ENCODE results near the gene TCEA2. TPM values are rescaled to one million over a fixed set of nuclear protein-coding genes. Genes with fewer than 3 reads are reported as not detected.

The TCEA2 gene
- total and polyA plus RNA-seq, 2 donors from 2014 or later, result 53.8 to 90.9 TPM

DNA sequence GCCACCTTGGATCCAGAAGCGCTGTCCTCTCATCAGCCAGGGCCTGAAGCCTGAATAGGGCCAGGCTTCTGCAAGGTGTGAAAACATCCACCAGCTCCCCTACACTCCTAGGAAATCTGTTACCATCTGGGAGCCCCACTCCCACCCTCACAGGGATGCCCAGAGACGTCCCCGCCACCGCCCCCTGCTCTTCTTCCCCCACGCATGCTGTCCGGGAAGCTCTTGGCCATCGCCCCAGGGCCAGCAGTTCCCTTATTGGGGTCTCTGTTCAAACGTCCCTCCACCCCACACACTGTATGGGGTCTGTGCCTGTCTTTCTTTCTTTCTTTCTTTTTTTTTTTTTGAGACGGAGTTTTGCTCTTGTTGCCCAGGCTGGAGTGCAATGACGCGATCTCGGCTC is 12.6 kb downstream of the TCEA2 start:
- DNase-seq (no peak), FAIRE-seq (no peak)
- peaks cover 0 to 19% (median 3%) of the 10 kb centered on the region in 3 donors for H3K4me1 ChIP-seq (ENCODE audit: control insufficient read depth in 2 of 3, insufficient read depth in 2 of 3, low read depth in 1 of 3, low read length in 3 of 3)
- intact Hi-C loops (cut with DNase I), result no loop called here
- no peaks in the 10 kb centered on the region for H3K36me3 ChIP-seq (ENCODE audit: control insufficient read depth in 2 of 3, insufficient read depth in 3 of 3, low read length in 3 of 3)
- no peaks in the 10 kb centered on the region for H3K27me3 ChIP-seq (ENCODE audit: control insufficient read depth, insufficient read depth, low read length)
- no peak overlapping the region for H3K4me3 ChIP-seq (ENCODE audit: low read length in 3 of 3)
- TF ChIP-seq, protein P1, sequence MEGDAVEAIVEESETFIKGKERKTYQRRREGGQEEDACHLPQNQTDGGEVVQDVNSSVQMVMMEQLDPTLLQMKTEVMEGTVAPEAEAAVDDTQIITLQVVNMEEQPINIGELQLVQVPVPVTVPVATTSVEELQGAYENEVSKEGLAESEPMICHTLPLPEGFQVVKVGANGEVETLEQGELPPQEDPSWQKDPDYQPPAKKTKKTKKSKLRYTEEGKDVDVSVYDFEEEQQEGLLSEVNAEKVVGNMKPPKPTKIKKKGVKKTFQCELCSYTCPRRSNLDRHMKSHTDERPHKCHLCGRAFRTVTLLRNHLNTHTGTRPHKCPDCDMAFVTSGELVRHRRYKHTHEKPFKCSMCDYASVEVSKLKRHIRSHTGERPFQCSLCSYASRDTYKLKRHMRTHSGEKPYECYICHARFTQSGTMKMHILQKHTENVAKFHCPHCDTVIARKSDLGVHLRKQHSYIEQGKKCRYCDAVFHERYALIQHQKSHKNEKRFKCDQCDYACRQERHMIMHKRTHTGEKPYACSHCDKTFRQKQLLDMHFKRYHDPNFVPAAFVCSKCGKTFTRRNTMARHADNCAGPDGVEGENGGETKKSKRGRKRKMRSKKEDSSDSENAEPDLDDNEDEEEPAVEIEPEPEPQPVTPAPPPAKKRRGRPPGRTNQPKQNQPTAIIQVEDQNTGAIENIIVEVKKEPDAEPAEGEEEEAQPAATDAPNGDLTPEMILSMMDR (IDR thresholded peaks at IDR 0.05; ENCODE audit: borderline replicate concordance, extremely low read depth, insufficient read depth), result no peak
- H3K9me3 ChIP-seq (ENCODE audit: control insufficient read depth in 2 of 3, insufficient read depth in 1 of 3, low read length in 3 of 3), result no peaks in the 10 kb centered on the region
- no peak overlapping the region for H3K27ac ChIP-seq (ENCODE audit: low read depth in 2 of 2, low read length in 2 of 2)
- no peak overlapping the region for H3K9ac ChIP-seq (ENCODE audit: low read length in 3 of 3)

DNA sequence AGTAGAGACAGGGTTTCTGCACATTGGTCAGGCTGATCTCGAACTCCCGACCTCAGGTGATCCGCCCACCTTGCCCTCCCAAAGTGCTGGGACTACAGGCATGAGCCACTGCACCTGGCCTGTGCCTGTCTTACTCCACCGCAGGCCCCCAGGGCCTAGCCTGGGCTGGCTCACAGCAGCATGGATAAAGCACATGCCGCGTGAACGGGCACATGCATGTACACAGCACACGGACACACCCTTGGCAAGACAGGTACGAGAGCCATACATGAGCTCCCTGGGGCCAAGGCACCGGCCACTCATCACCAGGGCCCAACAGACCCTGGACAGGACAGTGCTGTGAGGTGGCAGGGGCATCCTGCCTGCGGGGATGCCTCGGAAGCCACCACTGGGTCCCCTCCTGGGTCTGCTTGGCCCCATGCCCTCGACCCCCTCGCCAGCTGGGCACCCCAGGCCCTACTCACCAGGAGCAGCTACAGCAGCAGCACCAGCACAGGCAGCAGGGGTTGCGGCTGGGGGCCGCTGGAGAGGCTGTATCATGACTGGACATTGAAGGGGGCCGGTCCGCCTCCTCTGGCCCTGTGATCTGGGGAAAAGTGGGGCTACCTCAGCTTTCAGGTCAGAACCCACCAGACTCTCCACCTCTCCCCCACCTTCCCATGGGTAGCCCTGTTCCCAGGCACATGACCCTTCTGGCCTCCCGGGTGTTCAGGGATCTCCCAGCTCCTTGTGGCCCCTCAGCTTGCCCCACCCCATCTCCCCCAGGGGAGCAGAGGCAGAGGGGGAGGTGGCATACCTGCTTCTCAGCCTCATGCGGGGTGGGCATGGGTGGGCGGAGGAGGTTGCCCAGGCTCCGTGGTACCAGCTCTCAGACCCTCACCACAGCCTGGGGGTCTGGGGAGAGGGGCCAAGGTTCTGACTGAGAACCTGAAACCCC is 13.3 kb downstream of the TCEA2 start:
- Histone ChIP-seq H3K9me3 (ENCODE audit: control insufficient read depth in 2 of 3, insufficient read depth in 1 of 3, low read length in 3 of 3) (no peaks in the 10 kb centered on the region), H3K27me3 (ENCODE audit: control insufficient read depth, insufficient read depth, low read length) (no peaks in the 10 kb centered on the region), H3K27ac (ENCODE audit: low read depth in 2 of 2, low read length in 2 of 2) (no peak overlapping the region), H3K9ac (ENCODE audit: low read length in 3 of 3) (no peak overlapping the region), H3K36me3 (ENCODE audit: control insufficient read depth in 2 of 3, insufficient read depth in 3 of 3, low read length in 3 of 3) (no peaks in the 10 kb centered on the region), H3K4me1 (ENCODE audit: control insufficient read depth in 2 of 3, insufficient read depth in 2 of 3, low read depth in 1 of 3, low read length in 3 of 3) (peaks cover 0 to 19% (median 3%) of the 10 kb centered on the region in 3 donors), H3K4me3 (ENCODE audit: low read length in 3 of 3) (no peak overlapping the region)
- TF ChIP-seq, protein P1 (IDR thresholded peaks at IDR 0.05; ENCODE audit: borderline replicate concordance, extremely low read depth, insufficient read depth), result no peak
- FAIRE-seq (no peak), DNase-seq (no peak)
- intact Hi-C loops (cut with DNase I), result no loop called here

DNA sequence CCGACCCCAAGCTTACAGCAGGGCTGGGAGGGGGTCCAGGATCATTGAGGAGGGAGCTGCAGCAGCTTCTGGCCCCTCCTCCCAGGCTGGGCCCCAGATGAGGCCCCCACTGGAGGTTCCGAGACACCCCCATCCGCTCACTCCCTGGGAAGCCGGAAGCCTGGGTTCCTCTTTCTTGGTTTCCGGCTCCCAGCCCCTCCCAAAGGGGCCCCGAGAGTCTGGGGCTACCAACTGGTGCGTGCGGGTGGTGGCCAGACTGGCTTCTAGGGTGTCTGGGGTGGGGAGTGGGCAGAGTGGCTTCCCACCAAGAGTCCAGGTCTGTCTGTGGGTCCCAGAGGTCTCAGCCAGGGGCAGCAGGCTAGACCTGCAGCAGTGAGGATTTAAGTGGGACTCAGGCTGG is 14.1 kb downstream of the TCEA2 start:
- intact Hi-C loops (cut with DNase I), result no loop called here
- Histone ChIP-seq H3K9ac (ENCODE audit: low read length in 3 of 3) (no peak overlapping the region), H3K4me1 (ENCODE audit: control insufficient read depth in 2 of 3, insufficient read depth in 2 of 3, low read depth in 1 of 3, low read length in 3 of 3) (peaks cover 0 to 19% (median 3%) of the 10 kb centered on the region in 3 donors), H3K4me3 (ENCODE audit: low read length in 3 of 3) (no peak overlapping the region), H3K36me3 (ENCODE audit: control insufficient read depth in 2 of 3, insufficient read depth in 3 of 3, low read length in 3 of 3) (no peaks in the 10 kb centered on the region), H3K27ac (ENCODE audit: low read depth in 2 of 2, low read length in 2 of 2) (no peak overlapping the region), H3K9me3 (ENCODE audit: control insufficient read depth in 2 of 3, insufficient read depth in 1 of 3, low read length in 3 of 3) (no peaks in the 10 kb centered on the region), H3K27me3 (ENCODE audit: control insufficient read depth, insufficient read depth, low read length) (no peaks in the 10 kb centered on the region)
- DNase-seq (peak in 1 of 5 donors; percentile 78), FAIRE-seq (no peak)
- TF ChIP-seq, protein P1 (IDR thresholded peaks at IDR 0.05; ENCODE audit: borderline replicate concordance, extremely low read depth, insufficient read depth), result no peak

Data from kidney (tissue), 14 donors.